HEK293 (cell line): ENCODE results near the gene TICRR.

Experiments
- CTCF ChIA-PET: fragments of 350-600 bp; formaldehyde crosslinking; extraction: SDS; loops from one replicate; lab custom pipeline; 2021; ENCODE audit warnings: antibody characterized with exemption; lab: Yijun Ruan, JAX
- POLR2A ChIA-PET: fragments of 300-600 bp; formaldehyde crosslinking; extraction: SDS; loops from one replicate; lab custom pipeline; 2020; ENCODE audit warnings: antibody characterized with exemption, inconsistent platforms; lab: Yijun Ruan, JAX
- H3K27ac ChIP-seq: fragments of 200-500 bp; sonication (Bioruptor generic); 2 replicates; pipeline ENCODE4 v1.5.1; 2014; ENCODE audit warnings: low read depth, low read length, control low read depth, inconsistent platforms; ENCODE audit errors: extremely low read depth
- H3K36me3 ChIP-seq, 2 experiments: fragments of 200-500 bp in 1 of 2; sonication (Bioruptor generic) in 1 of 2; 1 replicate in 1 of 2; 2 replicates in 1 of 2; pipeline ENCODE4 v1.5.1; 2014 to 2017; ENCODE audit warnings: inconsistent platforms in 2 of 2, low read length in 2 of 2; ENCODE audit not compliant: control insufficient read depth in 2 of 2, insufficient read depth in 1 of 2
- H3K4me1 ChIP-seq: fragments of 200-500 bp; sonication (Bioruptor generic); 2 replicates; pipeline ENCODE4 v1.5.1; 2014; ENCODE audit warnings: mild to moderate bottlenecking, low read length, inconsistent platforms; ENCODE audit not compliant: control insufficient read depth, insufficient read depth
- H3K4me3 ChIP-seq: 2 replicates; pipeline ENCODE4 v1.5.1; 2011; ENCODE audit warnings: low read depth, mild to moderate bottlenecking, control low read depth, low read length, moderate library complexity
- H3K9me3 ChIP-seq: fragments of 200-500 bp; sonication (Bioruptor generic); 2 replicates; pipeline ENCODE4 v1.5.1; 2014; ENCODE audit warnings: low read depth, low read length, inconsistent platforms; ENCODE audit not compliant: control insufficient read depth, insufficient read depth
- ELK4 ChIP-seq: IDR thresholded peaks from 2 replicates; pipeline ENCODE4 v1.6.1; 2011; ENCODE audit warnings: mild to moderate bottlenecking, low read depth, low read length, borderline replicate concordance
- GLI2 ChIP-seq: fragments of 450-650 bp; formaldehyde crosslinking; IDR thresholded peaks from 2 replicates; pipeline ENCODE4; 2017; ENCODE audit warnings: missing biosample characterization, missing genetic modification characterization, low read depth, borderline replicate concordance
- GLIS1 ChIP-seq: fragments of 450-650 bp; formaldehyde crosslinking; IDR thresholded peaks from 2 replicates; pipeline ENCODE4 v1.5.1; 2016; ENCODE audit warnings: missing biosample characterization, missing genetic modification characterization
- HIC1 ChIP-seq: fragments of 450-650 bp; formaldehyde crosslinking; IDR thresholded peaks from 2 replicates; pipeline ENCODE4 v1.5.1; 2016; ENCODE audit warnings: missing biosample characterization, missing genetic modification characterization
- INSM2 ChIP-seq: fragments of 450-650 bp; formaldehyde crosslinking; IDR thresholded peaks from 2 replicates; pipeline ENCODE4 v1.5.1; 2016; ENCODE audit warnings: missing biosample characterization, missing genetic modification characterization
- KLF1 ChIP-seq: fragments of 450-650 bp; formaldehyde crosslinking; IDR thresholded peaks from 2 replicates; pipeline ENCODE4 v1.5.1; 2016; ENCODE audit warnings: missing biosample characterization, missing genetic modification characterization
- KLF8 ChIP-seq: fragments of 450-650 bp; formaldehyde crosslinking; IDR thresholded peaks from 2 replicates; pipeline ENCODE4 v1.5.1; 2016; ENCODE audit warnings: missing biosample characterization, missing genetic modification characterization
- PRDM10 ChIP-seq: fragments of 450-650 bp; formaldehyde crosslinking; IDR thresholded peaks from 2 replicates; pipeline ENCODE4 v1.5.1; 2016; ENCODE audit warnings: missing biosample characterization, missing genetic modification characterization
- SALL2 ChIP-seq: fragments of 450-650 bp; formaldehyde crosslinking; IDR thresholded peaks from 2 replicates; pipeline ENCODE4 v1.5.0; 2017; ENCODE audit warnings: missing biosample characterization, mild to moderate bottlenecking, missing genetic modification characterization, borderline replicate concordance
- YY2 ChIP-seq: fragments of 450-650 bp; formaldehyde crosslinking; IDR thresholded peaks from 2 replicates; pipeline ENCODE4 v1.5.1; 2016; ENCODE audit warnings: missing biosample characterization, missing genetic modification characterization
- ZIC2 ChIP-seq: fragments of 450-650 bp; formaldehyde crosslinking; IDR thresholded peaks from 2 replicates; pipeline ENCODE4 v1.5.1; 2016; ENCODE audit warnings: missing biosample characterization, missing genetic modification characterization
- ZNF174 ChIP-seq: fragments of 450-650 bp; formaldehyde crosslinking; IDR thresholded peaks from 2 replicates; pipeline ENCODE4 v1.5.0; 2017; ENCODE audit warnings: missing biosample characterization, mild to moderate bottlenecking, missing genetic modification characterization
- ZNF24 ChIP-seq: fragments of 450-650 bp; formaldehyde crosslinking; IDR thresholded peaks from 2 replicates; pipeline ENCODE4 v1.5.1; 2016; ENCODE audit warnings: missing biosample characterization, missing genetic modification characterization
- ZNF302 ChIP-seq: fragments of 450-650 bp; formaldehyde crosslinking; IDR thresholded peaks from 2 replicates; pipeline ENCODE4 v1.5.1; 2016; ENCODE audit warnings: missing biosample characterization, missing genetic modification characterization, low read depth
- ZNF335 ChIP-seq: fragments of 450-650 bp; formaldehyde crosslinking; conservative IDR thresholded peaks from 2 replicates; pipeline ENCODE4 v1.5.1; 2016; ENCODE audit warnings: missing biosample characterization, missing genetic modification characterization
- ZNF692 ChIP-seq: fragments of 450-650 bp; formaldehyde crosslinking; IDR thresholded peaks from 2 replicates; pipeline ENCODE4 v1.5.1; 2016; ENCODE audit warnings: missing biosample characterization, missing genetic modification characterization
- ZNF768 ChIP-seq: fragments of 450-650 bp; formaldehyde crosslinking; IDR thresholded peaks from 2 replicates; pipeline ENCODE4 v1.5.1; 2018; ENCODE audit warnings: missing biosample characterization, mild to moderate bottlenecking, missing genetic modification characterization

Gene TICRR

GRCh38 chr15:89528757-89529352 is 46.4 kb upstream of the TICRR start (continued):
- TF ChIP-seq ZNF335 (tag by site-specific recombination) (no peak), ELK4 (no peak), ZNF24 (tag by site-specific recombination) (no peak), SALL2 (tag by site-specific recombination) (no peak)

- no peak overlapping the region for H3K27ac ChIP-seq
- no peak for TF ChIP-seq YY2 (tag by site-specific recombination)
- no peak for TF ChIP-seq PRDM10
- no peak for TF ChIP-seq KLF8 (tag by site-specific recombination)
- no peak for TF ChIP-seq ZNF768 (tag by site-specific recombination)
- TF ChIP-seq ZIC2, result no peak
- no peak for TF ChIP-seq INSM2
- TF ChIP-seq ZNF692 (tag by site-specific recombination), result no peak
- TF ChIP-seq GLI2 (tag by site-specific recombination), result no peak
- H3K36me3 ChIP-seq, result no peaks in the 10 kb centered on the region
- H3K4me1 ChIP-seq, result no peaks in the 10 kb centered on the region
- POLR2A ChIA-PET, result interaction anchor here (1.4 kb wide), 1 partner anchor 44 kb away, joined by 5 read pairs; the partner anchor contains the start of gene TICRR
- no peak overlapping the region for H3K4me3 ChIP-seq
- H3K9me3 ChIP-seq, result no peaks in the 10 kb centered on the region
- CTCF ChIA-PET, result interaction anchor here (0.9 to 1.3 kb wide), 5 partner anchors 10 to 173 kb away, joined by 3 to 4 read pairs (median 4); no protein-coding TSS in a partner anchor
Measured at GRCh38 chr15:89530976-89531375, 44.3 kb upstream of the TICRR start.

- ChIA-PET POLR2A (interaction anchor here (1.0 to 1.1 kb wide), 2 partner anchors 43 to 123 kb away, joined by 6 to 7 read pairs; partner anchors contain the start of gene TICRR), CTCF (interaction anchor here (0.5 to 1.4 kb wide), 4 partner anchors 39 to 174 kb away, joined by 3 to 8 read pairs (median 4); no protein-coding TSS in a partner anchor)
- H3K27ac ChIP-seq, result no peak overlapping the region
- no peaks in the 10 kb centered on the region for H3K9me3 ChIP-seq
- H3K4me3 ChIP-seq, result no peak overlapping the region
- H3K36me3 ChIP-seq, result no peaks in the 10 kb centered on the region
- no peaks in the 10 kb centered on the region for H3K4me1 ChIP-seq
- TF ChIP-seq GLIS1 (tag by site-specific recombination), result 0 out of 2 replicates have a peak, but pooled peaks have one; percentile 27
- TF ChIP-seq KLF1, result no peak
- 0 out of 2 replicates have a peak, but pooled peaks have one; percentile 12 for TF ChIP-seq HIC1 (tag by site-specific recombination)
- no peak for TF ChIP-seq ZNF302 (tag by site-specific recombination)
- TF ChIP-seq ZNF174, result no peak
Measured at GRCh38 chr15:89531796-89532537, 43.3 kb upstream of the TICRR start.
